HFF-Myc (cell line): ENCODE data around the gene KRTAP5-3.

Experiments
- DNase-seq: peaks from one replicate; pipeline ENCODE4 v3.0.0-alpha.2; 2011; ENCODE audit warnings: low read depth; ENCODE audit errors: extremely low read depth
- H3K4me3 ChIP-seq: replicated peaks from 2 replicates; pipeline ENCODE4 v1.5.1; 2011; ENCODE audit warnings: low read depth, mild to moderate bottlenecking, control low read depth, low read length
- TF ChIP-seq, protein P1 (sequence below): IDR thresholded peaks from 2 replicates; pipeline ENCODE4 v1.5.1; 2012; ENCODE audit warnings: mild to moderate bottlenecking, low read depth, low read length, control low read depth; ENCODE audit errors: missing control alignments

The KRTAP5-3 gene, protein sequence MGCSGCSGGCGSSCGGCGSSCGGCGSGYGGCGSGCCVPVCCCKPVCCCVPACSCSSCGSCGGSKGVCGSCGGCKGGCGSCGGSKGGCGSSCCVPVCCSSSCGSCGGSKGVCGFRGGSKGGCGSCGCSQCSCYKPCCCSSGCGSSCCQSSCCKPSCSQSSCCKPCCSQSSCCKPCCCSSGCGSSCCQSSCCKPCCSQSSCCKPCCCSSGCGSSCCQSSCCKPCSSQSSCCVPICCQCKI

GRCh38 chr11:1608363-1608762 is at the start of gene KRTAP5-3:
Gene KRTAP5-3, minus strand, starts transcription at chr11:1608463. Its CDS starts 78 bp downstream, at chr11:1608385.
- H3K4me3 ChIP-seq: no peak within 1 kb of the TSS
- DNase-seq: no peak
- TF ChIP-seq, protein P1, sequence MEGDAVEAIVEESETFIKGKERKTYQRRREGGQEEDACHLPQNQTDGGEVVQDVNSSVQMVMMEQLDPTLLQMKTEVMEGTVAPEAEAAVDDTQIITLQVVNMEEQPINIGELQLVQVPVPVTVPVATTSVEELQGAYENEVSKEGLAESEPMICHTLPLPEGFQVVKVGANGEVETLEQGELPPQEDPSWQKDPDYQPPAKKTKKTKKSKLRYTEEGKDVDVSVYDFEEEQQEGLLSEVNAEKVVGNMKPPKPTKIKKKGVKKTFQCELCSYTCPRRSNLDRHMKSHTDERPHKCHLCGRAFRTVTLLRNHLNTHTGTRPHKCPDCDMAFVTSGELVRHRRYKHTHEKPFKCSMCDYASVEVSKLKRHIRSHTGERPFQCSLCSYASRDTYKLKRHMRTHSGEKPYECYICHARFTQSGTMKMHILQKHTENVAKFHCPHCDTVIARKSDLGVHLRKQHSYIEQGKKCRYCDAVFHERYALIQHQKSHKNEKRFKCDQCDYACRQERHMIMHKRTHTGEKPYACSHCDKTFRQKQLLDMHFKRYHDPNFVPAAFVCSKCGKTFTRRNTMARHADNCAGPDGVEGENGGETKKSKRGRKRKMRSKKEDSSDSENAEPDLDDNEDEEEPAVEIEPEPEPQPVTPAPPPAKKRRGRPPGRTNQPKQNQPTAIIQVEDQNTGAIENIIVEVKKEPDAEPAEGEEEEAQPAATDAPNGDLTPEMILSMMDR: no peak

DNA sequence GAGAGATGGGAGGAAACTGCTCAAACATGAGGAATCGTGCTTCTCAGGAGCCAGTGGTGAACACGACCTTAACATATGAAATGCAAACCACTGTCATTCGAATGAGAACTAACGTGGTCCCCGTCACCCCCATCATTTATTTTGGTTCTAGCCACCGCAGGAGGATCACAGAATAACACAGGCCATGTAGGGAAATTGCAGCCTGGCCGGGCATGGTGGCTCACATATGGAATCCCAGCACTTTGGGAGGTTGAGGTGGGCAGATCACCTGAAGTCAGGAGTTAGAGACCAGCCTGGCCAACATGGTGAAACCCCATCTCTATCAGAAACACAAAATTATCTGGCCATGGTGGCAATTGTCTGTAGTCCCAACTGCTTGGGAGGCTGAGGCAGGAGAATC is 48.4 kb upstream of the KRTAP5-3 start:
- TF ChIP-seq, protein P1: no peak
- H3K4me3 ChIP-seq: no peak overlapping the region
- no peak for DNase-seq

- TF ChIP-seq, protein P1: no peak
- DNase-seq: no peak
- no peak overlapping the region for H3K4me3 ChIP-seq
Observed at GRCh38 chr11:1656061-1656441, 47.8 kb upstream of the KRTAP5-3 start.

- TF ChIP-seq, protein P1: no peak
- no peak for DNase-seq
- no peak overlapping the region for H3K4me3 ChIP-seq
Observed at GRCh38 chr11:1655168-1656060, 47.2 kb upstream of the KRTAP5-3 start.

- DNase-seq: no peak
- TF ChIP-seq, protein P1: no peak
- no peak overlapping the region for H3K4me3 ChIP-seq
Observed at GRCh38 chr11:1654388-1655167, 46.3 kb upstream of the KRTAP5-3 start.

GRCh38 chr11:1653541-1654387 is 45.5 kb upstream of the KRTAP5-3 start:
- DNase-seq: no peak
- TF ChIP-seq, protein P1: no peak
- no peak overlapping the region for H3K4me3 ChIP-seq
